ENCODE data around the gene ESD.
"Not testable (repeated sequence)": the region's sequence is repeated elsewhere in the genome, so short reads cannot be mapped to it uniquely, and the experiment has no call there.

Gene ESD

DNA sequence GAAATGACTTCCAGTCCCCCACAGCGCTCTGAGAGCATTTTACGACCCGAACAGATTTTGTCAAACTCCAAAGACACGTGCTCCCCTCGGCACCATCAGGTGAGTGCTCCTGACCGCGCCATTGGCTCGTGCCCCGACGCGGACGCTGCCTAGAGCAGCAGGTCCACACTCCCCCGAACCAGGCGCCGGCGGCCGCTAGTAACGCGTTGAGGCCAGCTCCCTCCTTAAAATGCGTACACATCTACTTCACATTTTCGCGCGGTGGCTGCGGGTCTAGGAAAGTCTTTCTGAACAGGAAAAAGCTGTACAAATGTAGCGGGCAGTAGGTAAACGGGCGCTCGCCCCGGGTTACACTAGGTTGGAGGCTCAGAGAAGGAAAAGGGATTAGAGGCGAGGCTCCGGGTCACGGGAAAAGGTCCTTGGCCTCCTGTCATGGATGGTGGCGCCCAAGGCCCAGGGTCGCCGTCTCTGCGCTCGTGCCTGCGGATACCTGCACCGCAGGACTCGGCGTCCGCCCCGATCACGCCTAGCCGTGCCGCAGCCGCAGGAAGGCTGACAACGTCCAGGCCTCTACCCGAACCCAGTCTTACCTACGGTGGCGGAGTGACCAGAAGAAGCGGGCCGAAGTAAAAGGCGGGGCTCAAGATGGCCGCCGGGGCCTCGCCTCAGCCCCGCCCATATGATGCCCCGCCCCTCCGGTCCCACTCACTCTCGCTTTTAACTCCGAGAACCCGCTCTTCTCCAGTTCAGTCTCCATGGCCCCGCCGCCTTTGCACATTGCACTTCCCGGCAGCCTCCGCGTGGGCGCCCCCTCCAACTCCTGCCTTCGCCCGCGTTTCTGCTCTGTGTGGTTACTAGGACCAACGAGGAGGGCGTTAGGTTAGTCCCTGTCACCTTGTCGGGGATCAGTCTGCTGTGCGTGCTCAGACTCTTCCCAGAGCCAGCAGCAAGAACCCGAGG, at the start of gene ESD:
TSS of gene ESD (minus strand) at position 647 of the 960 bp plus-strand sequence. CDS start 5,748 bp downstream, outside the sequence.
- peak; percentile 96 for DNase-seq (ENCODE audit: low read depth, low spot score)

DNA sequence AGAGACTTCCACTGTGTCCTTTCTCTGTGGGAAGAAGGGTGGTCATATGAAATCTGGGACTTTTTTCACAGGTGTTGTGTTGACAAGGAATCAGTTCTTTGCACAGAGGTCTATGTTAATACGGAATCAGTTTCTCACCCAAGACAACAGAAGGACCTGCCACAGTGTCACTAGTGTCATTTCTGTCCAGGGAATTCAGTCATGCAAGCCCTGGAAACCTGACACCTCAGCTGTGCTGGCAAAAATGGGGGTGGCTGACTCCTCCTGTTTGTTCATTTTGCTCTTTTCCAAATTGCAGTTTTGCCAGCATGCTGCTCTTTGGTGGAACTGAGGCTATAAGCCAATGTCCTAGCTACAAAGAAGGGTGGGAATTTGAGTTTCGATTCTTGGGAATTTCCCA, 49.8 kb upstream of the ESD start:
- no peak for DNase-seq (ENCODE audit: low read depth, low spot score)

DNA sequence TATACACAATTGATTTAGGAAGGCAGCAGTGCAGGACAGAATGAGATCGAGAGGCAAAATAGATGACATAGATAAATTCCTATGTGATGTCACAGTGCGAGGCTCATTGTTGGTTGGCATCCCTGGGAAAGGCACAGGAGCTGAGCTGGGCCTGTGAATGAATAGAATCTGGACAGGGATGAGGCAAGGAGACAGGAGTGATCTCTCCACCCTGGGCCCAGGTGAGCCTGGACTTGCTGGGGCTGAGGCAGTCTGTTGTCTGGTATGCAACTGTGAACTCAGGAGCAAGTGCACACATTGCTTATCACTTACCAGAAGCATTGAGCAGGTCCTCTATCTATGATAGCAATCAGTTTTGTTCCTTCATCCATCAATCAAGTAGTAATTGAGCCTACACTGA, 48.2 kb upstream of the ESD start:
- no peak for DNase-seq (ENCODE audit: low read depth, low spot score)

GRCh38 chr13:46844431-46844830, 47.5 kb upstream of the ESD start:
- peak; percentile 30 for DNase-seq (ENCODE audit: low read depth, low spot score)

GRCh38 chr13:46839399-46839798, 42.4 kb upstream of the ESD start:
- DNase-seq (ENCODE audit: low read depth, low spot score): no peak

DNA sequence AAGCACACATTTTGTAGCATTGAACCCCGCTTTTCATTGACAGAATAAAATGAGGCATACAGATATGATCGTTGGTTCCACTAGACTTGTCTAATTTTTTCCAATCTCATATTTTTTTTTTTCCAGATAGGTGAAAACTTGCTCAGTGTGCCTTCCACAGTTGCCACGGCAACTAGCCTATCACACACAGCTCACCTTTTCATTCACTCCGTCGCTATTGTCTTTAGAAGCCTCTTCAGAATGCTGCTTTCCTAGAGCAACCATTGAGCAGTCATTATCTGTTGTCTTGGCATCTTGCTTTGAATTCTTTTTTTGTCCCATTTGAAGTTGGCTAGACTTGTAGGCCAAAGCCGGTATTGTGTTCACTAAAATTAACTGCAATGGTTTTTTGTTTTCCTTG, 37.7 kb upstream of the ESD start:
- no peak for DNase-seq (ENCODE audit: low read depth, low spot score)

DNA sequence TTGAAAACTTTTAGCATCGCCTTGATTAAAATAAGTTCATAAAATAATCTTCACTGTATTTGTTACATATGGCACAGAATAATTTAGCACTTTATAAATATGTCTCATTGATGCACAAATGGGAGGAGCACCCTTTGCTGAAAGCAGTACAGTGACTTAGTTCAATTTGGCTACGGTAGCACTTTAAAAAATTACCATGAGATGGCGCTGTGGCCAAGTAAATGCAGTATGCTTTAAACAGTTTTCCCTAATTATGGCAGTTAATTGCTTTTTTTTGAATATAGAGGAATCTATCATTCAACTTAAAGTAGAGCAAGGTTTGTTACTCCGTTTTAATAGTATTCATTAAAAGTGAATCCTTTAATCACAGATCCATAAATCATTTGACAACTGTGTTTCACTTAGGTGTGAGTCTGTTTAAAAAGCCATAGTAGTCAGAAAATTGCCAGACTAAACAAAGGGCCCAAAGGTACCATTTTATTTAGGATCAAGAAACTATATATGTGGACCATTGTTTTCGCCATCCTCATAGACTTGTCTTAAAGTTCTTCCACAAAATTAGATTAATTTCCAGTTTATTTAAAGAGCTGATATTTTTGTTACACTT, 34.7 kb upstream of the ESD start:
- DNase-seq (ENCODE audit: low read depth, low spot score): peak; percentile 72

- DNase-seq (ENCODE audit: low read depth, low spot score): no peak
Observed at GRCh38 chr13:46830405-46831005, 33.5 kb upstream of the ESD start.

DNA sequence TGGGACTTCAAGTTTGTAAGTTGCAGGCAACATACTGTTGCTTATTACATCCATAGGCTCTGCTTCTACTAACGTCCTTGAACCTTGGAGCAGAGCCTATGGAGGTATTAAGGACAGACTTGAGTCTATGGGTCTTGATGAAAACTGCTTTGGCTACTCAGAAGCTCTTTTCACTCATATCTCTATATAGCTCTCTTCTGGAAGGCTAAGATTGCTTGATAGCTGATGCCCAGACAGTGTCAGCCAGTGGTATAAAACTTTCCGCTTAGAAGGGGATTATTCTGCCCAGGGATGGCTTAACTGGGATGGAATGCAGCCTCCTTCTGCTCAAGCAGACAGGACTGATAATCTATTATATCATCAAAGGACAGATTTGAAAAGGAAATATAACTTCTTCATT, 25.6 kb upstream of the ESD start:
- DNase-seq (ENCODE audit: low read depth, low spot score): no peak

DNA sequence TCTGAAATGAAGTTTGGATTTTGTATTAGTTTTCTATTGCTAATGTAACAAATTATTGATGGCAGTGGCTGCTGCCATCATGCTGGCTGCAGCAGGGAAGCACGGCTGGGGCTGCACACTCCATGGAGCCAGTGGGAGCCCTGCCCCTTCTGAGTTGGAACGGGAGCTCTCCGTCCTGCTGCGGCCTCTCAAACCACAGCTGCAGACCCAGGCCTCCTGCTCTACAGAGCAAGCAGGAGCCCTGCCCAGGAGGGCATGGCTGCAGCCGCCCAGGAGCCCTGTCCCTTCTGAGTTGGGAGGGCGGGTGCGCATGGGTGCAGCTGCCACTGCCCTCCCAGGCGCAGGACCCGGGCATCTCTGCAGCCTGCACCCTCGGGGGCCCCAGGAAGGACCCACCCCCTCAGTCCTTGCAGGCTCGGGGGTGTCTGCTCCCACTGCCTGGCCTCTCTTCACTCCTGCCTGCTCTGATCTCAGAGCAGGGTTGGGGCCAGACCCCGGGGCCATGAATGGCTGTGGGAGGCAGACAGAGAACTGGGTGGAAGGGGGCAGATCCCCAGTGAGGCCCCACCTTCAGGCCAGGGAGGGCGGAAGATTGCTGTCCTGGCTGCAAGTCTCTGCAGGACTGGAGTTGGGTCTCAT, 21.0 kb upstream of the ESD start:
- no peak for DNase-seq (ENCODE audit: low read depth, low spot score)

DNA sequence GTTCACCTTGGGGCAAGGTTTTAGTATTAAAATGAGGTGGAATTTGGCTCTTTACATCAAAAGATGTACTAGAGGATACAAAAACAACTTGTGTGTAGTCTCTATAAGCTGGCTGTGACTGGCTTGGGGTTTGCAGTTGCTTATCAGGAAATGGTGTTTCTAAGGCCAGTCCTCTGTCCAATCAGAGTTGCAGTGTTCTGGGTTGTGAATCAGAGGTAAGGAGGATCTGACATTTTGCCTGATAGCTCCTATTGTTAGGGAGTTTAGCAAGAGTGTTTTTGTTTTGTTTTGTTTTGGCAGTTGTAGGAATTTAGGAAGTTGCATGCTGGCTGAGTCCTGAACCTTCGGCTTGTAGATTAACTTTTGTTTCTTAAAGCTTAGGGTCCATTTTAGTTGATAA, 20.1 kb upstream of the ESD start:
- no peak for DNase-seq (ENCODE audit: low read depth, low spot score)

GRCh38 chr13:46816371-46816770, 19.4 kb upstream of the ESD start:
- DNase-seq (ENCODE audit: low read depth, low spot score): no peak

DNA sequence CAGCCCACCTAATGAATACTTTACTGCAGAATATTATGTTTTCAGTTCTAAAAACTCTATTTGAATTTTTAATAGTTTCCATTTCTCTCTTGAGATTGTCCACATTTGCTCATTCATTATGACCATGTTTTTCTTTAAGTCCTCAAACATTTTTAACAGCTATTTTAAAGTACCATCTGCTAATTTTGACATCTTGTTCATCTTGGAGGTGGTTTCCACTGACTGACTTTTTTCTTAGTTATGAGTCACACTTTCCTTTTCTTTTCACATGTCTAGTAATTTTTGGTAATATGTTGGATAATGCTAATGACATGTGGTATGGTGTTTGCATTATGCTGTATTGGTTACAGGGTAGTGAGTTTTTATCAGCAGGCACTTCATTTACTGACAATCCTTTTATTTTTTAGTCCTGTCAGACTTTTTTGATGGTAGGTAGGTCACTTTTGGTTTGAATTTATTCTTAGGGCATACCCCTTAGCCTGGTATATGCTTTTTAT, 15.4 kb upstream of the ESD start:
- DNase-seq (ENCODE audit: low read depth, low spot score): no peak

DNA sequence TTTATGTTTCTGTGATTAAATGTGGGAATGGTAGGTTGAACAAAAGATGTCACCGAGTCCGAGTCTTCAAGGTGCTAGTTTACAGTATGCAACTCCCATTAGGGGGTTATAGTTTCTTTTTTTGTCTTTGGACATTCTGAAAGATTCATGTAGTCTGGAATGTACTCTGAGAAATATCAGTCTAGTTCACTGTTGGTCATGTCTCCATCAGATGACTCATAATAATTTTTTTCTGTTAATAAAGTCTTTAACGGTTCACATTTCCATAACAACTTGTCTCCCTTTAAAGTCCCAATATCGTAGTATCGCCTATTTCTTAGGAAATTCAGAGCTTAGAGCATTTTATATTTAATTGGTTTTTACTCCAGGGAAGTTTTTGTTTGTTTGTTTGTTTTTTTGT, 13.5 kb upstream of the ESD start:
- no peak for DNase-seq (ENCODE audit: low read depth, low spot score)

DNA sequence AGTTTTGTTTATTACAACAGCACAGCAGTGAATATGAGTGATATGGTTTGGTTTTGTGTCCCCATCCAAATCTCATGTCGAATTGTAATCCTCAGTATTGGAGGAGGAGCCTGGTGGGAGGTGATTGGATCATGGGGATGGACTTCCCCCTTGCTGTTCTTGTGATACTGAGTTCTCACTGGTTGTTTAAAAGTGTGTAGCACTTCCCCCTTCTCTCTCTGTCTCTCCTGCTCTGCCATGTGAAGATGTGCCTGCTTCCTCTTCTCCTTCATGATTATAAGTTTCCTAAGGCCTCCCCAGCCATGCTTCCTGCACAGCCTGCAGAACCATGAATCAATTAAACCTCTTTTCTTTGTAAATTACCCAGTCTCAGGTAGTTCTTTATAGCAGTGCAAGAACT, 8.0 kb upstream of the ESD start:
- DNase-seq (ENCODE audit: low read depth, low spot score): not testable (repeated sequence)

GRCh38 chr13:46804391-46804815, 7.4 kb upstream of the ESD start:
- DNase-seq (ENCODE audit: low read depth, low spot score): peak; percentile 93

- DNase-seq (ENCODE audit: low read depth, low spot score): peak; percentile 16
Observed at GRCh38 chr13:46803586-46803985, 6.6 kb upstream of the ESD start.

GRCh38 chr13:46801858-46802257, 4.9 kb upstream of the ESD start:
- DNase-seq (ENCODE audit: low read depth, low spot score): no peak

- DNase-seq (ENCODE audit: low read depth, low spot score): no peak
Observed at GRCh38 chr13:46799139-46799538, 2.2 kb upstream of the ESD start.

DNA sequence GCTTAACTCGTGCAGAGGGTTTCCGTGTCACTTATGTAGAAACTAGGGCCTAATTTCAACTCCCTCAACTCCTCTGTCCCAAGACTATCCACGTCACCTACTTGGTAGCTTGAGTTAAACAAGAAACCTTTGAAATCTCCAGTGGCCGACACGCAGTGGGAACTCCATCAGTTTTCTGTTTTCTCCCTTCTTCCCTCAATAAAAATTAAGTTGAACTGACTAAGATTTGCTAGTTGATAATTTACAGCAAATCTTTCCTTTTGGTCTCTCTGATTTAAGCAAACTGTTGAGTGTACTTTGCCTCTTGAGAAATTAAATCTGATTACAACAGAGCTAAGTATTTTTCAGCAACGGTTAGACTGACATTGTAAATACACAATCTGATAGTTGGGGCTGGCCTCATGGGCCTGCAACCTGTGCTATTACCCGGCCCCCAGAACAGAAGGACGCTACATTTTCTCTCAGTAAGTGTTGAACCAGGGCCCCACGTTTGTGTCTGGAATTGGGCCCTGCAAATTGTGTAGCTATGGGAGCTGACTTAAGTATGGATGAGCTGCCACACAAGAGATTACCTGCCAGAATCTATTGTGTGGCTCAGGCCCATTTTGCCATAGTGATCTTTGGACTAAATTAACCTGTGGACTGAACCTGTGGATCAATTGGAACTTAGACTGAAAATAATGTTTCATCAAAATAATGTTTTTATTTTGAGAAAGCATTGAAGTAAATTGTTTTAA, 708 bp upstream of the ESD start:
- DNase-seq (ENCODE audit: low read depth, low spot score): no peak

DNA sequence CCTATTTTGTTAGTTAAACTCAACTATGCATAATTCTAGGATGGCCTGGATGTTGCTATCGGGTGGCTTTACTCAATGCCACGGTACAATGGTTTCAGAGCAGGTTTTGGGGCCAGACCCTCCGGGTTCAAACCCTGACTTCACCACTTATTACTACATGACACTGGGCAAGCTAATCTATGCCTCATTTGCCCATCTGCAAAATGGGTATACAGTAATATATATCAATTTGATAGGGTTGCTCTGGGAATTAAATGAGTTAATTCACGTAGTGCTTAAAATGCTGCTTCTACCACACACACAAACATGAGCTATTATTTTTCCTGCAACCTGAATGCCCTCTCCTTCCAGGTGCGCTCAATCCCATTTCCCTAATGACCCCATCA, 839 bp downstream of the ESD start:
- DNase-seq (ENCODE audit: low read depth, low spot score): no peak

Measured in astrocyte of the hippocampus (primary cell).